NCI-H2029 (cell line): ENCODE results near the gene ME3.
"Not testable (repeated sequence)": the region's sequence is repeated elsewhere in the genome, so short reads cannot be mapped to it uniquely, and the experiment has no call there.

ENCODE experiments used
- DNase-seq: peaks from one replicate; lab custom pipeline; 2025; lab: John Stamatoyannopoulos, UW

The ME3 gene

GRCh38 chr11:86620891-86621521, 51.4 kb downstream of the ME3 start:
- DNase-seq: no peak

GRCh38 chr11:86619428-86619827, 53.0 kb downstream of the ME3 start:
- DNase-seq: not testable (repeated sequence)

GRCh38 chr11:86617502-86617901, 54.9 kb downstream of the ME3 start:
- DNase-seq: no peak

- DNase-seq: no peak
Observed at GRCh38 chr11:86615487-86615886, 56.9 kb downstream of the ME3 start.

- no peak for DNase-seq
Observed at GRCh38 chr11:86610559-86611341, 61.7 kb downstream of the ME3 start.

- peak; percentile 66 for DNase-seq
Observed at GRCh38 chr11:86608251-86608799, 64.1 kb downstream of the ME3 start.

- DNase-seq: no peak
Observed at GRCh38 chr11:86606836-86607481, 65.5 kb downstream of the ME3 start.

GRCh38 chr11:86606270-86606835, 66.1 kb downstream of the ME3 start:
- DNase-seq: no peak

- peak; percentile 10 for DNase-seq
Observed at GRCh38 chr11:86596861-86597586, 75.4 kb downstream of the ME3 start.

GRCh38 chr11:86595955-86596354, 76.5 kb downstream of the ME3 start:
- DNase-seq: no peak

- DNase-seq: no peak
Observed at GRCh38 chr11:86595451-86595850, 77.0 kb downstream of the ME3 start.

- DNase-seq: no peak
Observed at GRCh38 chr11:86594746-86595145, 77.7 kb downstream of the ME3 start.

- no peak for DNase-seq
Observed at GRCh38 chr11:86593833-86594232, 78.6 kb downstream of the ME3 start.

- peak; percentile 82 for DNase-seq
Observed at GRCh38 chr11:86592659-86593451, 79.6 kb downstream of the ME3 start.

- peak; percentile 89 for DNase-seq
Observed at GRCh38 chr11:86592047-86592591, 80.3 kb downstream of the ME3 start.

GRCh38 chr11:86591631-86592030, 80.8 kb downstream of the ME3 start:
- no peak for DNase-seq

GRCh38 chr11:86589856-86590589, 82.4 kb downstream of the ME3 start:
- no peak for DNase-seq

- no peak for DNase-seq
Observed at GRCh38 chr11:86589204-86589603, 83.2 kb downstream of the ME3 start.

GRCh38 chr11:86588566-86589090, 83.8 kb downstream of the ME3 start:
- peak; percentile 28 for DNase-seq
